GM10248 (cell line): Measurements from ENCODE around the gene USP34.
"Not testable (repeated sequence)": the region's sequence is repeated elsewhere in the genome, so short reads cannot be mapped to it uniquely, and the experiment has no call there.

ENCODE experiments used
- CTCF ChIA-PET: fragments of 300-600 bp; sonication (Branson Sonifier 250); formaldehyde crosslinking; extraction: SDS; loops from one replicate; lab custom pipeline; 2021; ENCODE audit warnings: antibody characterized with exemption; lab: Yijun Ruan, JAX
- POLR2A ChIA-PET: fragments of 350-650 bp; sonication (Branson Sonifier 250); formaldehyde crosslinking; extraction: SDS; loops from one replicate; lab custom pipeline; 2020; ENCODE audit warnings: antibody characterized with exemption; lab: Yijun Ruan, JAX
- DNase-seq: peaks from one replicate; pipeline ENCODE4 v3.0.0; 2012; ENCODE audit errors: extremely low spot score
- TF ChIP-seq, protein P1 (sequence below): IDR thresholded peaks from 2 replicates; pipeline ENCODE4 v1.5.1; 2012; ENCODE audit warnings: mild to moderate bottlenecking, low read depth; ENCODE audit errors: extremely low read depth, missing control alignments, control extremely low read depth

Gene USP34

DNA sequence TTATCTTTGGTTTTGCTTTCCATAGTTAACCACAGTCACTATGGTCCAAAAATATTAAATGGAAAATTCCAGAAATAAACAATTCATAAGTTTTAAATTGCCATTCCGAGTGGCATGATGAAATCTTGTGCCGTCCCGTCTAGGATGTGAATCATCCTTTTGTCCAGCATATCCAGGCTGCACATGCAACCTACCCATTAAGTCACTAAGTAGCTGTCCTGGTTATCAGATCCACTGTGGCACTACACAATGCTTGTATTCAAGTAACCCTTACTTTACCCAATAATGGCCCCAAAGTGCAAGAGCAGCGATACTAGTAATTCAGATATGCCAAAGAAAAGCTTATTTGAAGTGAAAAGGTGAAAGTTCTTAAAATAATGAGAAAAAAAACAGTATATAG lies 10.7 kb downstream of the USP34 start:
- no peak for DNase-seq
- POLR2A ChIA-PET: interaction anchor here (0.7 kb wide), 1 partner anchor 35 kb away, joined by 3 read pairs; no protein-coding TSS in a partner anchor
- TF ChIP-seq, protein P1, sequence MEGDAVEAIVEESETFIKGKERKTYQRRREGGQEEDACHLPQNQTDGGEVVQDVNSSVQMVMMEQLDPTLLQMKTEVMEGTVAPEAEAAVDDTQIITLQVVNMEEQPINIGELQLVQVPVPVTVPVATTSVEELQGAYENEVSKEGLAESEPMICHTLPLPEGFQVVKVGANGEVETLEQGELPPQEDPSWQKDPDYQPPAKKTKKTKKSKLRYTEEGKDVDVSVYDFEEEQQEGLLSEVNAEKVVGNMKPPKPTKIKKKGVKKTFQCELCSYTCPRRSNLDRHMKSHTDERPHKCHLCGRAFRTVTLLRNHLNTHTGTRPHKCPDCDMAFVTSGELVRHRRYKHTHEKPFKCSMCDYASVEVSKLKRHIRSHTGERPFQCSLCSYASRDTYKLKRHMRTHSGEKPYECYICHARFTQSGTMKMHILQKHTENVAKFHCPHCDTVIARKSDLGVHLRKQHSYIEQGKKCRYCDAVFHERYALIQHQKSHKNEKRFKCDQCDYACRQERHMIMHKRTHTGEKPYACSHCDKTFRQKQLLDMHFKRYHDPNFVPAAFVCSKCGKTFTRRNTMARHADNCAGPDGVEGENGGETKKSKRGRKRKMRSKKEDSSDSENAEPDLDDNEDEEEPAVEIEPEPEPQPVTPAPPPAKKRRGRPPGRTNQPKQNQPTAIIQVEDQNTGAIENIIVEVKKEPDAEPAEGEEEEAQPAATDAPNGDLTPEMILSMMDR: no peak
- CTCF ChIA-PET: interaction anchor here (1.0 to 1.5 kb wide), 4 partner anchors 10 to 40 kb away, joined by 3 to 5 read pairs (median 4); partner anchors contain the start of gene USP34

GRCh38 chr2:61456746-61457420 lies 14.0 kb downstream of the USP34 start:
- TF ChIP-seq, protein P1: no peak
- ChIA-PET POLR2A (no interaction called here), CTCF (interaction anchor here (1.1 to 1.4 kb wide), 3 partner anchors 9 to 78 kb away, joined by 3 read pairs; no protein-coding TSS in a partner anchor)
- DNase-seq: no peak

GRCh38 chr2:61456070-61456745 lies 14.7 kb downstream of the USP34 start:
- POLR2A ChIA-PET: no interaction called here
- CTCF ChIA-PET: interaction anchor here (1.1 to 1.4 kb wide), 3 partner anchors 10 to 78 kb away, joined by 3 read pairs; no protein-coding TSS in a partner anchor
- TF ChIP-seq, protein P1: no peak
- DNase-seq: no peak

DNA sequence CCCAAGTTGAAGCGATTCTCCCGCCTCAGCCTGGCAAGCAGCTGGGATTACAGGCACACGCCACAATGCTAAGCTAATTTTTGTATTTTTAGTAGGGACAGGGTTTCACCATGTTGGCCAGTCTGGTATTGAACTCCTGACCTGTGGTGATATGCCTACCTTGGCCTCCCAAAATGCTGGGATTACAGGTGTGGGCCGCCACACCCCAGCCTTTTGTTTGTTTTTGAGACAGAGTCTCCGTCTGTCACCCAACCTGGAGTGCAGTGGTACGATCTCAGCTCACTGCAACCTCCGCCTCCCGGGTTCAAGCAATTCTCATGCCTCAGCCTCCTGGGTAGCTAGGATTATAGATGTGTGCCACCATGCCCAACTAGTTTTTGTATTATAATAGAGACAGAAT lies 15.9 kb downstream of the USP34 start:
- DNase-seq, POLR2A ChIA-PET: not testable (repeated sequence)
- CTCF ChIA-PET: interaction anchor here (0.7 kb wide), 1 partner anchor 29 kb away, joined by 4 read pairs; no protein-coding TSS in a partner anchor

DNA sequence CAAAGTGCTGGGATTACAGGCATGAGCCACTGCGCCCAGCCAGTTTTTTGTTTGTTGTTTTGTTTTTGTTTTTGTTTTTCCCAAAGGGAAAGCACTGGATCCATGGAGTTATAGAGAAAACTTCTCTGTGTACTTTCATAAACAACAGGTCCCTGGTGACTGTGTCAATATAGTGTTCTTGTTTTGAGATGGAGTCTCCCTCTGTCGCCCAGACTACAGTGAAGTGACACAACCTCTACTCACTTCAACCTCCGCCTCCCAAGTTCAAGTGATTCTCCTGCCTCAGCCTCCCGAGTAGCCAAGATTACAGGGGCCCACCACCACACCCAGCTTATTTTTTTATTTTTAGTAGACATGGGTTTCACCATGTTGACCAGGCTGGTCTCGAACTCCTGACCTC lies 16.5 kb downstream of the USP34 start:
- TF ChIP-seq, protein P1: no peak
- ChIA-PET POLR2A (no interaction called here), CTCF (interaction anchor here (1.4 kb wide), 1 partner anchor 10 kb away, joined by 4 read pairs; no protein-coding TSS in a partner anchor)
- DNase-seq: no peak

DNA sequence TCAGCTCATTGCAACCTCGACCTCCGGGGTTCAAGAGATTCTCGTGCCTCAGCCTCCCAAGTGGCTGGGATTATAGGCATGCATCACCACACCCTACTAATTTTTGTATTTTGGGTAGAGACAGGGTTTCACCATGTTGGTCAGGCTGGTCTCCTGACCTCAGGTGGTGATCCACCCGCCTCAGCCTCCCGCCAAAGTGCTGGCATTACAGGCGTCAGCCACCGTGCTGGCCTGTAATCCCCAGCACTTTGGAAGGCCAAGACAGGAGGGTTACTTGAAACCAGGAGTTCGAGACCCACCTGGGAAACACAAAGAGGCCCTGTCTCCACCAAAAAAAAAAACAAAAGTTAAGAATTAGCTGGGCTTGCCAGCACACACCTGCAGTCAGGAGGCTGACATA lies 18.5 kb downstream of the USP34 start:
- TF ChIP-seq, protein P1: no peak
- no peak for DNase-seq
- CTCF ChIA-PET: no interaction called here
- POLR2A ChIA-PET: no interaction called here

- no peak for DNase-seq
- ChIA-PET POLR2A (no interaction called here), CTCF (no interaction called here)
- TF ChIP-seq, protein P1: no peak
These were observed 19.7 kb downstream of the USP34 start for GRCh38 chr2:61451178-61451577.
